Left forelimb (tissue), 1 donor: ENCODE results near the gene PRKACB.
"Not testable (repeated sequence)": the region's sequence is repeated elsewhere in the genome, so short reads cannot be mapped to it uniquely, and the experiment has no call there.

Experiments
- DNase-seq: peaks from one replicate; pipeline ENCODE4 v3.0.0-alpha.2; 2018; ENCODE audit warnings: low spot score

The PRKACB gene

GRCh38 chr1:84143796-84144565, at the start of gene PRKACB:
Gene PRKACB (plus strand): TSS chr1:84144271. CDS start chr1:84144362, 91 bp downstream.
- no peak for DNase-seq

GRCh38 chr1:84095308-84095707, 48.8 kb upstream of the PRKACB start:
- no peak for DNase-seq

- DNase-seq = no peak
Observed at GRCh38 chr1:84096176-84096575, 47.9 kb upstream of the PRKACB start.

GRCh38 chr1:84101204-84101603, 42.9 kb upstream of the PRKACB start:
- no peak for DNase-seq

- DNase-seq = no peak
Observed at GRCh38 chr1:84103197-84103992, 40.7 kb upstream of the PRKACB start.

- DNase-seq = not testable (repeated sequence)
Observed at GRCh38 chr1:84107538-84107937, 36.5 kb upstream of the PRKACB start.

- no peak for DNase-seq
Observed at GRCh38 chr1:84107955-84108354, 36.1 kb upstream of the PRKACB start.

GRCh38 chr1:84108900-84109578, 35.0 kb upstream of the PRKACB start:
- DNase-seq = no peak

GRCh38 chr1:84110629-84111028, 33.4 kb upstream of the PRKACB start:
- no peak for DNase-seq

- no peak for DNase-seq
Observed at GRCh38 chr1:84116558-84116957, 27.5 kb upstream of the PRKACB start.

- DNase-seq = no peak
Observed at GRCh38 chr1:84117868-84118267, 26.2 kb upstream of the PRKACB start.

- no peak for DNase-seq
Observed at GRCh38 chr1:84121360-84121759, 22.7 kb upstream of the PRKACB start.

GRCh38 chr1:84122780-84123382, 21.2 kb upstream of the PRKACB start:
- no peak for DNase-seq

GRCh38 chr1:84133479-84133878, 10.6 kb upstream of the PRKACB start:
- no peak for DNase-seq

GRCh38 chr1:84135341-84135740, 8.7 kb upstream of the PRKACB start:
- DNase-seq = no peak

GRCh38 chr1:84141182-84142003, 2.7 kb upstream of the PRKACB start:
- DNase-seq = no peak

GRCh38 chr1:84145068-84145467, 997 bp downstream of the PRKACB start:
- no peak for DNase-seq

- no peak for DNase-seq
Observed at GRCh38 chr1:84146411-84147032, 2.5 kb downstream of the PRKACB start.

GRCh38 chr1:84148758-84149157, 4.7 kb downstream of the PRKACB start:
- DNase-seq = no peak

- no peak for DNase-seq
Observed at GRCh38 chr1:84152649-84153056, 8.6 kb downstream of the PRKACB start.

GRCh38 chr1:84155517-84155916, 11.4 kb downstream of the PRKACB start:
- no peak for DNase-seq
